NCI-H128 (cell line): ENCODE data around the gene CCDC167.

Experiments
- DNase-seq: peaks from one replicate; lab custom pipeline; 2025; ENCODE audit not compliant: unreplicated experiment; lab: John Stamatoyannopoulos, UW

CCDC167 gene

GRCh38 chr6:37490536-37491170, 9.0 kb downstream of the CCDC167 start:
- no peak for DNase-seq

GRCh38 chr6:37489697-37490336, 9.9 kb downstream of the CCDC167 start:
- no peak for DNase-seq

GRCh38 chr6:37488476-37488875, 11.2 kb downstream of the CCDC167 start:
- DNase-seq: no peak

GRCh38 chr6:37487591-37488380, 11.9 kb downstream of the CCDC167 start:
- DNase-seq: peak; percentile 27

- no peak for DNase-seq
These were observed 13.4 kb downstream of the CCDC167 start for GRCh38 chr6:37486121-37486839.

GRCh38 chr6:37485291-37485702, 14.4 kb downstream of the CCDC167 start:
- no peak for DNase-seq

- no peak for DNase-seq
These were observed 14.9 kb downstream of the CCDC167 start for GRCh38 chr6:37484786-37485170.

- peak; percentile 49 for DNase-seq
These were observed 15.5 kb downstream of the CCDC167 start for GRCh38 chr6:37483917-37484785.

GRCh38 chr6:37483252-37483901, 16.3 kb downstream of the CCDC167 start:
- DNase-seq: no peak

GRCh38 chr6:37482606-37483251, 17.0 kb downstream of the CCDC167 start:
- no peak for DNase-seq

GRCh38 chr6:37481711-37482605, 17.7 kb downstream of the CCDC167 start:
- peak; percentile 19 for DNase-seq

GRCh38 chr6:37480951-37481534, 18.6 kb downstream of the CCDC167 start:
- DNase-seq: no peak

- DNase-seq: no peak
These were observed 19.5 kb downstream of the CCDC167 start for GRCh38 chr6:37480118-37480736.

GRCh38 chr6:37479266-37479854, 20.3 kb downstream of the CCDC167 start:
- DNase-seq: no peak

- no peak for DNase-seq
These were observed 20.9 kb downstream of the CCDC167 start for GRCh38 chr6:37478827-37479226.

- no peak for DNase-seq
These were observed 21.8 kb downstream of the CCDC167 start for GRCh38 chr6:37477656-37478435.

- DNase-seq: no peak
These were observed 22.5 kb downstream of the CCDC167 start for GRCh38 chr6:37477191-37477590.
